Measurements from ENCODE around the gene CCDC3.

The CCDC3 gene

DNA sequence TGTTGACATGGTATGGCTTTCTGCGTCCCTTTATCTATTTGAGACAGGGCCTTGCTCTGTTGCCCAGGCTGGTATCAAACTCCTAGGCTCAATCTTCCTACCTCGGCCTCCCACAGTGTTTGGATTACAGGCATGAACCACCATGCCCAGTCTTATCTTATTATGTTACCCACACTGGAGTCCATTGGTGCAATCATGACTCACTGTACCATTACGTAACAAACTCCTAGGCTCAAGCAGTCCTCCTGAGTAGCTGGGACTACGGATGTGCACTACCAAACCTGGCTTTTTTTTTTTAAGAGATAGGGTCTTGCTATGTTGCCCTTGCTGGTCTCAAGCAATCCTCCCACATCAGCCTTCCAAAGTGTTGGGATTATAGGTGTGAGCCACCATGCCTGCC lies 66.7 kb downstream of the CCDC3 start:
- H3F3A ChIP-seq (ENCODE audit: control insufficient read depth, insufficient read depth): no peaks in the 10 kb centered on the region
- no peaks in the 10 kb centered on the region for H3K9me2 ChIP-seq (replicated peaks; ENCODE audit: control insufficient read depth, low read length)
- H3K27ac ChIP-seq (ENCODE audit: low read depth, low read length): no peak overlapping the region
- peaks cover 13% of the 10 kb centered on the region for H3K27me3 ChIP-seq (ENCODE audit: control insufficient read depth, low read length)
- no peak for TF ChIP-seq EZH2phosphoT487 (IDR thresholded peaks at IDR 0.05; ENCODE audit: borderline replicate concordance, low read length)
- TF ChIP-seq CTCF (IDR thresholded peaks at IDR 0.05; ENCODE audit: low read depth, low read length, poor library complexity, severe bottlenecking): no peak
- H3K4me3 ChIP-seq (ENCODE audit: low read length): no peak overlapping the region
- H3K4me2 ChIP-seq (ENCODE audit: low read length): no peak overlapping the region
- no peaks in the 10 kb centered on the region for H3K79me2 ChIP-seq (ENCODE audit: control insufficient read depth, low read length)
- H4K20me1 ChIP-seq (ENCODE audit: control insufficient read depth, insufficient read depth, low read depth, low read length): no peaks in the 10 kb centered on the region
- H3K36me3 ChIP-seq (ENCODE audit: control insufficient read depth, low read length): no peaks in the 10 kb centered on the region
- H3K4me1 ChIP-seq (ENCODE audit: control insufficient read depth, low read length): no peaks in the 10 kb centered on the region
- H3K9me3 ChIP-seq (ENCODE audit: control insufficient read depth, insufficient read depth, low read length): no peaks in the 10 kb centered on the region

GRCh38 chr10:12929381-12929780 lies 72.1 kb downstream of the CCDC3 start:
- Histone ChIP-seq H3K27me3 (ENCODE audit: control insufficient read depth, low read length) (peaks cover 13% of the 10 kb centered on the region), H3K79me2 (ENCODE audit: control insufficient read depth, low read length) (no peaks in the 10 kb centered on the region), H3K27ac (ENCODE audit: low read depth, low read length) (no peak overlapping the region), H3K4me2 (ENCODE audit: low read length) (no peak overlapping the region), H3F3A (ENCODE audit: control insufficient read depth, insufficient read depth) (no peaks in the 10 kb centered on the region), H3K9me2 (replicated peaks; ENCODE audit: control insufficient read depth, low read length) (no peaks in the 10 kb centered on the region), H3K4me1 (ENCODE audit: control insufficient read depth, low read length) (no peaks in the 10 kb centered on the region), H3K9me3 (ENCODE audit: control insufficient read depth, insufficient read depth, low read length) (no peaks in the 10 kb centered on the region), H4K20me1 (ENCODE audit: control insufficient read depth, insufficient read depth, low read depth, low read length) (no peaks in the 10 kb centered on the region), H3K36me3 (ENCODE audit: control insufficient read depth, low read length) (no peaks in the 10 kb centered on the region), H3K4me3 (ENCODE audit: low read length) (no peak overlapping the region)
- TF ChIP-seq CTCF (IDR thresholded peaks at IDR 0.05; ENCODE audit: low read depth, low read length, poor library complexity, severe bottlenecking) (no peak), EZH2phosphoT487 (IDR thresholded peaks at IDR 0.05; ENCODE audit: borderline replicate concordance, low read length) (no peak)

DNA sequence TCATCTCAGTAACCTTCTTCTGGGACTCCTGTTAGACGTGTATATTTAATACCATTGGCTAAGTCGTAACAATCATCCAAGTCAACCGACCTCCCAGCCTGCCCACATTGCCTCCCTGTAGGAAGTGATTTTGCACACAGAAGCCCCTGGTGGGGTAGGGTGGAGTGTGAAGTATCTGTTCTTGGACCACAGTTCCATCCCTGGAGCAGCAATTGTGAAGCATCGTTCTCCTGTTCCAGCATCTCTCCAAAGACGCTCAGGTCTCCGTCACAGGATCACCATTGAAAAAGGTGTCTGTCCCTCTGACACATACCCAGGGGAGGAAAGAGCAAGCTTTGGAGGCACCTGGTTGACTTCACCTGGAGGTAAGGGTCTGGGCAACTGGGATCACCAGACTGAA lies 72.9 kb downstream of the CCDC3 start:
- Histone ChIP-seq H3K27ac (ENCODE audit: low read depth, low read length) (no peak overlapping the region), H3K27me3 (ENCODE audit: control insufficient read depth, low read length) (peaks cover 9% of the 10 kb centered on the region), H3K36me3 (ENCODE audit: control insufficient read depth, low read length) (no peaks in the 10 kb centered on the region), H3K4me3 (ENCODE audit: low read length) (no peak overlapping the region), H3K9me3 (ENCODE audit: control insufficient read depth, insufficient read depth, low read length) (no peaks in the 10 kb centered on the region), H3K4me2 (ENCODE audit: low read length) (no peak overlapping the region), H4K20me1 (ENCODE audit: control insufficient read depth, insufficient read depth, low read depth, low read length) (no peaks in the 10 kb centered on the region), H3K79me2 (ENCODE audit: control insufficient read depth, low read length) (no peaks in the 10 kb centered on the region), H3F3A (ENCODE audit: control insufficient read depth, insufficient read depth) (no peaks in the 10 kb centered on the region), H3K9me2 (replicated peaks; ENCODE audit: control insufficient read depth, low read length) (no peaks in the 10 kb centered on the region), H3K4me1 (ENCODE audit: control insufficient read depth, low read length) (no peaks in the 10 kb centered on the region)
- TF ChIP-seq CTCF (IDR thresholded peaks at IDR 0.05; ENCODE audit: low read depth, low read length, poor library complexity, severe bottlenecking) (no peak), EZH2phosphoT487 (IDR thresholded peaks at IDR 0.05; ENCODE audit: borderline replicate concordance, low read length) (no peak)

- no peak overlapping the region for H3K27ac ChIP-seq (ENCODE audit: low read depth, low read length)
- H3K79me2 ChIP-seq (ENCODE audit: control insufficient read depth, low read length): no peaks in the 10 kb centered on the region
- H3K4me2 ChIP-seq (ENCODE audit: low read length): no peak overlapping the region
- H3K4me1 ChIP-seq (ENCODE audit: control insufficient read depth, low read length): no peaks in the 10 kb centered on the region
- no peaks in the 10 kb centered on the region for H3F3A ChIP-seq (ENCODE audit: control insufficient read depth, insufficient read depth)
- H4K20me1 ChIP-seq (ENCODE audit: control insufficient read depth, insufficient read depth, low read depth, low read length): no peaks in the 10 kb centered on the region
- H3K9me2 ChIP-seq (replicated peaks; ENCODE audit: control insufficient read depth, low read length): no peaks in the 10 kb centered on the region
- TF ChIP-seq EZH2phosphoT487 (IDR thresholded peaks at IDR 0.05; ENCODE audit: borderline replicate concordance, low read length) (no peak), CTCF (IDR thresholded peaks at IDR 0.05; ENCODE audit: low read depth, low read length, poor library complexity, severe bottlenecking) (no peak)
- H3K4me3 ChIP-seq (ENCODE audit: low read length): no peak overlapping the region
- H3K36me3 ChIP-seq (ENCODE audit: control insufficient read depth, low read length): no peaks in the 10 kb centered on the region
- no peaks in the 10 kb centered on the region for H3K9me3 ChIP-seq (ENCODE audit: control insufficient read depth, insufficient read depth, low read length)
- H3K27me3 ChIP-seq (ENCODE audit: control insufficient read depth, low read length): peaks cover 8% of the 10 kb centered on the region
Observed at GRCh38 chr10:12927896-12928295, 73.6 kb downstream of the CCDC3 start.

All from DOHH2 (cell line).